Measurements from ENCODE around the gene VRK2. TPM values are rescaled to one million over a fixed set of nuclear protein-coding genes. Genes with fewer than 3 reads are reported as not detected.

Gene VRK2
- 22.0 and 27.3 TPM in 2 replicates for total RNA-seq

GRCh38 chr2:58046585-58047372 lies at the start of gene VRK2:
VRK2 (plus strand) TSS chr2:58046806; CDS start chr2:58048832, 2,026 bp downstream.
- TF ChIP-seq CTCF (IDR thresholded peaks at IDR 0.05; ENCODE audit: insufficient read depth, low read length, poor library complexity, severe bottlenecking), result no peak
- Histone ChIP-seq H3K4me3 (ENCODE audit: low read depth, low read length) (peak within 1 kb of the TSS; percentile 81), H3K36me3 (ENCODE audit: control insufficient read depth, insufficient read depth, low read length) (no peaks in the 10 kb centered on the region), H3K27me3 (ENCODE audit: control insufficient read depth, insufficient read depth, low read length) (no peaks in the 10 kb centered on the region)
- peak; percentile 83 for DNase-seq (ENCODE audit: low read depth)

GRCh38 chr2:58006256-58006951 lies 40.2 kb upstream of the VRK2 start:
- no peak overlapping the region for H3K4me3 ChIP-seq (ENCODE audit: low read depth, low read length)
- TF ChIP-seq CTCF (IDR thresholded peaks at IDR 0.05; ENCODE audit: insufficient read depth, low read length, poor library complexity, severe bottlenecking), result no peak
- no peak for DNase-seq (ENCODE audit: low read depth)
- no peaks in the 10 kb centered on the region for H3K36me3 ChIP-seq (ENCODE audit: control insufficient read depth, insufficient read depth, low read length)
- no peaks in the 10 kb centered on the region for H3K27me3 ChIP-seq (ENCODE audit: control insufficient read depth, insufficient read depth, low read length)

GRCh38 chr2:58006952-58007284 lies 39.7 kb upstream of the VRK2 start:
- no peak for TF ChIP-seq CTCF (IDR thresholded peaks at IDR 0.05; ENCODE audit: insufficient read depth, low read length, poor library complexity, severe bottlenecking)
- no peaks in the 10 kb centered on the region for H3K27me3 ChIP-seq (ENCODE audit: control insufficient read depth, insufficient read depth, low read length)
- no peak overlapping the region for H3K4me3 ChIP-seq (ENCODE audit: low read depth, low read length)
- no peaks in the 10 kb centered on the region for H3K36me3 ChIP-seq (ENCODE audit: control insufficient read depth, insufficient read depth, low read length)
- DNase-seq (ENCODE audit: low read depth), result no peak

GRCh38 chr2:58010599-58010998 lies 36.0 kb upstream of the VRK2 start:
- Histone ChIP-seq H3K4me3 (ENCODE audit: low read depth, low read length) (no peak overlapping the region), H3K27me3 (ENCODE audit: control insufficient read depth, insufficient read depth, low read length) (no peaks in the 10 kb centered on the region), H3K36me3 (ENCODE audit: control insufficient read depth, insufficient read depth, low read length) (no peaks in the 10 kb centered on the region)
- TF ChIP-seq CTCF (IDR thresholded peaks at IDR 0.05; ENCODE audit: insufficient read depth, low read length, poor library complexity, severe bottlenecking), result no peak
- no peak for DNase-seq (ENCODE audit: low read depth)

GRCh38 chr2:58019229-58019628 lies 27.4 kb upstream of the VRK2 start:
- no peak for TF ChIP-seq CTCF (IDR thresholded peaks at IDR 0.05; ENCODE audit: insufficient read depth, low read length, poor library complexity, severe bottlenecking)
- DNase-seq (ENCODE audit: low read depth), result no peak
- Histone ChIP-seq H3K27me3 (ENCODE audit: control insufficient read depth, insufficient read depth, low read length) (no peaks in the 10 kb centered on the region), H3K36me3 (ENCODE audit: control insufficient read depth, insufficient read depth, low read length) (no peaks in the 10 kb centered on the region), H3K4me3 (ENCODE audit: low read depth, low read length) (no peak overlapping the region)

Data from kidney epithelial cell (primary cell).